T-helper 1 cell (primary cell): Measurements from ENCODE around the gene GRIP1.

Experiments
- DNase-seq, 5 donors: peaks; one replicate each; pipeline ENCODE4 v3.0.0-alpha.2; 2012 to 2020

The GRIP1 gene

DNA sequence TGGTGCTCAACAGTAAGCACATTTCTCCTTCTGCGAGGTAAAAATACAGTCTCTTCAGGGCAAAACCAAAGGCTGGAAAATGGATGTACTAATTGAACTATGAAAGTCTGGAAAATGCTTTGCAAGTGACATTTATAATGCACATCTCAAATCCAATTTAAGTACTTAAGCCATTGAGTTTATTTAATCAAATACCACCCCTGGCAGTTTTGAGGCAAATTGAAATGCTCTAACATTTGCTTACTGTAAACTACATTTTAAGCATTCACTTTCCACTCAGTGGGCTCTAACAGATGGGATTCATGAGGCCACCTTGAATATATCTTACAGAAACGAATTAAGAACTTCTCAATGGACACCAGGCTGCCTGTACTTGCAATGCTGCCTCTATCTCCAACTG is 306.9 kb downstream of the GRIP1 start:
- no peak for DNase-seq

DNA sequence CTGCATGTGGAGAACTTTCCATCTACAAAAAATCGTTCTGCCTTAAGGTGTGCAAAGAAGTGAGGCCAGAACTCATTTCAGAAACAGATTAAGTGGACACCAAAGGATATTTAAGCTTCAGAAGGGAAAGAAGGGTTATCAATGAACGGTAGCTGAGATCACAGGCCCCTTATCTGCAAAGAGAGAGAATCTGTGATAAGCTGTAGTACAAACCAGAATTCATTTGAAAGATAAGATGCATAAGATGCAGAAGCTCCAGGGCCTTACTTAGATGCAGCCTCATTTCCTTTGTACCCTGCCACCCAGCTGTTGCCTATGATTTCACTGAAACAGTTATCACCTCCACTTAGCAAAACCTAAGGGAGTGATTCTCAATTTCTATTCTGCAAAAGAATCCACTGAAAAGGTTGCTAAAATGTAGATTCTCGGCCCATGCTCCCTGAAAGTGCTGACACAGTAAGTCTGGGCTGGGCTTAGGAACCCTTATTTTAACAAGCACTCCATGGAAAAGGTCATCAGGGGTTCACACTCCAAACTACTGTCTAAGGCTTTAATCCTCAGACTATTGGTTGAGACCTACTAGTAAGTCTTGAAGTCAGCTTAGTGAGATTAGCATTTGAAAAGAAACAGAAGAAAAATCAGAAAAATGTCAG is 311.7 kb downstream of the GRIP1 start:
- no peak for DNase-seq

DNA sequence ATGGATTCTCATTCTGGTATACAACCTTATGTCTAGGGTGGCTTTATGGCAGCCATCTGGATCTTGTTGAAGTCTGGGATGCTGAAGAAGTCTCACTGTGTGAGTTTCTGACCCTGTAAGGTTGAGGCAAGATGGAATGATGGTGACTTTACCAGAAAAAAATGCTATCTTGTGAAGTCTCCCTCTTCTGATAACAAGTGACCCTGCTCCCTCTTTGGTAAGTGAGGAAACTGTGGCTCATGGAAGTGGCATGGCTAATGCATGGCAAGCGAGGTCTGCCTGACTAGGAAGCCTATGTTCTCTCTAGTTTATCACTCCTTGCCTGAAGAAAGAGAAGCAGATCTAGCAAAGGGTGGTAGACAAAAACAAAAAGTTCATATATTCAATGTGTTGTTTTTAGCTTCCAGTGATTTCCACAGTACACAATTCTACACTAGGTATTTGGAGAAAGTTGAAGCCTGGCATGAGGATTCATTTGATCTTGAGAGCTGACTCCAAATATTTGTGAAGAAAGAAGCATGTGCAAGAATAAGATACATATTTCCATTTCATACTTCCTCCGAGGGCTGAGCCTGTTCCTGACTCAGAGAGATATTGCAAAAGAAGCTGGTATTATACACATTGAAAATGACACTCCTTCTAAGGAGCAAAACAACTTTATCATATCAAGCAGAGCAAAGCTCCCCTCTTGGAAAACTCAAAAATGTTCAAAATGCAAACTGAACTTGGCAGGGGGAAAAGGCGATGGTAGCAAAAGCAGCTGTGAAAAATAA is 313.0 kb downstream of the GRIP1 start:
- DNase-seq: no peak

DNA sequence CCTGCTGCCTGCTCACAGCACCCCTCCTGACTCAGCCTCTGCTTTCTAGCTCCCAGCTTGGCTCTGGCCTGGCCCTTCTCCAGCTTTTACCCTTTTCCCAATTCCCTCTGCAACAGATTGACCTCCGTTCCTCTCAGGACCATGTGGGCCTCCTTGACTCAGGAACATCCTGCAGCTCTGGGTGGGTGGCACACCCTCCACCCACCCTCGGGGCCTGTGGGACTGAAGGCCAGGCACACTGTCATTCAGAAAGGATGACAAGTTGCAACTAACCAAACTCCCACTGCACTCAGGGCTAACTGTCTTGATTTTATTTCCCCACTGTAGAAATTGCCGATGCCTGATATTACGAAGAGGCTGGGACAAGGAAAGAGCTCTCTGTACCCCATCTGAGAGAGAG is 317.2 kb downstream of the GRIP1 start:
- no peak for DNase-seq

DNA sequence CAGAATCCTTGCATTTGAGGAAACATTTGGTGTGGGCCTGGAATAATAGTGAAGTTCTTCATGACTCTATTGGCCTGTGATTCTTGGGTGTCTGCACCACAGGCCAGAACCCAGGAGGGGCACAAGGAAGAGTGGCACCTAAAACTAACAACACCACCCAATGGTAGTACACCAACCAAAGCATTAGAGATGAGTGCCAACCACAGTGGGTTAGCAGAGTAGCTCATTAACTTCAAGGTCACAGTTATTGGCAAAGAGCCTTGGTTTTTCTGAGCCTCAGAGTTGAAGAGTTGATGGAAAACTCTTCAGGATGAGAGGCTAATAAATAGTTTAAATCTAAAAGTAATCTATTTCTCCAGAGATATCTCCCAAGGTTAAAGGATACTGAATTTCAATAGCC is 319.6 kb downstream of the GRIP1 start:
- DNase-seq: no peak

DNA sequence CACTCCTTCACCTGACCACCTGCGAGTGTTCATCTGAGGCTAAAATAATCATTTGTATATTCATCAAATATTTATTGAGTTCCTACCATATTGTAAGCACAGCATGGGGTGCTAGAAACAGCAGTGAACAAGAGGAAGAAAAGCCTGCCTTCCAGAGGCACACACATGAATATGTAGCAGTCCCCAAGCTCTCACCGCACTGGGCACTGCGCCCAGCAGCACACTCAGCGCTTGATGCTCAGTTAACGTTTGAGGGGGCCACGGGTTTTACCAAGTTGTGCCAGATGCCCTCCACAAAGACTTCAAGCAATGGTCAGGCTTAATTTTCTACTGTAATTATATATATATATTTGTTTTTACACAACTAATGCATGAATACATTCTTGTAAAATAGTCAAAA is 324.6 kb downstream of the GRIP1 start:
- no peak for DNase-seq

DNA sequence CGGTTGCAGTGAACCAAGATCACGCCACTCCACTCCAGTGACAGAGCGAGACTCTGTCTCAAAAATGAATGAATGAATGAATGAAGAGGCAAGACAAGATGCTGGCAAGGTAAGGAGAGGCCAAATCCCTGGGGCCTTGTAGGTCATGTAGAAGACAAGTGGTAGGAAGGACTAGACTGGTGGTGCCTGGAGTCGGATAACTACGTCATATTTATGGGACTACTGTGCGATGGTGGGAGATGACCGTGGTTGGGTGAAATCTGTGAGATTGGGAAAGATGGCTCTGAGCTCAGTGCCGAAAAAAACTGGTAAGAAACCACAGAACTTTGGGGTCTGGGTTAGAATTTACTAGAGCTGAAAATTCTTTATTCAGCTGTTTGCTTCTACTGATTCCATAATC is 326.0 kb downstream of the GRIP1 start:
- no peak for DNase-seq

DNA sequence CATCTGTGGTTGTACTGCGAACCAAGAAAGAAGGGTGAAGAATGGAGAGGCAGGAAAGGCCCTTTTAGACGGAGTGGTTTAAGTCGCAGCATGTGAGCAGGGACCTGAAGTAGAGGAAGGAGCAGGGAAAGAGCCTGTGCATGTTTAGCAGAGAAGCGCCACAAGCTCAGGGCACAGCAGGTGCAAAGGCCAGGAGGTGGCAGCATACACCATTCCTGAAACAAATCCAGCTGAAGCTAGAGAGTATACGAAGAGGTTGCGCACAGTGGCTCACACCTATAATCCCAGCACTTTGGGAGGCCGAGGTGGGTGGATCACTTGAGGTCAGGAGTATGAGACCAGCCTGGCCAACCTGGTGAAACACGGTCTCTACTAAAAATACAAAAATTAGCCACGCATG is 326.7 kb downstream of the GRIP1 start:
- no peak for DNase-seq

DNA sequence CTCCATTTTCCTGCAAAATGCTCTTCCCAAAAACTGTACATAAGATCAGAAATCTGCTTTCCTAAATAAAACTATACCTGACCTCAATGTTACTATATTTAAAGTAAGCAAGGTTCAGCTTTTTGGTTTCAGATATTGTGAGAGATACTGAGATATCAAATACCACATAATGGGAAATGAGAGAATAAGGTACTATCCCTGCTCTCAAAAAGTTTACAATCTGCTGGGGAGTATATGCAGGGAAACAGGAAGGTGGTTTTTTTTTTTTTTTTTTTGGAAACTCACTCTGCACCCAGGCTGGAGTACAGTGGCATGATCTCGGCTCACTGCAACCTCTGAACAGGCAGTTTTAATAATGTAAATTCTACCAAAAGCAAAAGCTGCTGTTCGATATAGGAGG is 327.6 kb downstream of the GRIP1 start:
- DNase-seq: no peak

DNA sequence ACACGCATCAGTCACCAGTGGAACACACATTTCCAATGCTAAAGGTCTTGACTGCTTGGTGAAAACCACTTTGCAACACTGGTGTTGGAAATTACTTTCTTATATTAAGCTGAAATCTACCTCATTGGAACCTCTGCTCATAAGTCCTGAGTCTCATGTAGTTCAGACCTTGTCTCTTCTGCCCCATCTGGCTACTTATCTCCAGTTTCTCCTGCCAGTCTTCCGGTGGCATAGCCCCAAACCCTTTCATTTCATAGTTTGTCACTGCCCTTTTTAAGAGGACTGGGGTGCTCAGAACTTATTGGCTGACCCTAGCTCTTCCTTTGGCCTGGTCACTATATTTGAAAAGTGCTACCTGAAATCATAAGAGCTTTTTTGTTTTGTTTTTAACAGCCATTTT is 332.9 kb downstream of the GRIP1 start:
- no peak for DNase-seq

DNA sequence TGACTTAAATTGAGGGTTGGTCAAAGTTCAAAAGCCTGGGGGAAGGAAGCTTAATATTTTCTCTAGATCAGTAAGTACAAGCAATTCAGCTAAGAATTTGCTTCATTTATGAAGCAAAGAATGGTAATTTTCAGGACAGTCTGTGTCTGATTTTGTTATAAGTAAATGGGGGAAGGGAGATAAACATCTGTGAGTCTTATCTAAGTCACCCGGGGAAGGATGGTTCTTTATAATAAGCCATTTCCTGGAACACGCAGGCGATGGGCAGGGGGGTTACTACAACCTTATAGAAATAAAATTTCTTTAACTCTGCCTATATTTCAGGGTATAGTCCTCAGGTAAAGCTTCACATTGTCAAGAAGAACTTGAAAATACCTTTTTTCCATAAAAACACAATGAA is 333.7 kb downstream of the GRIP1 start:
- DNase-seq: no peak

DNA sequence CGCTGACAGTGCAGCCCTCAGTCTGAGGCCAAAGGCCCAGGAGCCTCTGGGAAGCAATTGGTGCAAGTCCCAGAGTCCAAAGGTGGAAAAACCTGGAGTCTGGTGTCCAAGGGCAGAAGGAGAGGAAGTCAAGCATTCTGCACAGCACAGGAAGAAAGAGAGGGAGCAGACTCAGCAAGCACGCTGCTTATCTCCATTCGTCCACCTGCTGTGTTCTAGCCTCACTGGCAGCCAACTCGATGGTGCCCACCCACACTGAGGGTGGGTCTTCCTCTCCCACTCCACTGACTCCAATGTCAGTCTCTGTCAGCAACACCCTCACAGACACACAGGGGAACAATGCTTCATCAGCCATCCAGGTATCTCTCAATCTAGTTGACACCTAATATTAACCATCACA is 337.8 kb downstream of the GRIP1 start:
- DNase-seq: no peak

DNA sequence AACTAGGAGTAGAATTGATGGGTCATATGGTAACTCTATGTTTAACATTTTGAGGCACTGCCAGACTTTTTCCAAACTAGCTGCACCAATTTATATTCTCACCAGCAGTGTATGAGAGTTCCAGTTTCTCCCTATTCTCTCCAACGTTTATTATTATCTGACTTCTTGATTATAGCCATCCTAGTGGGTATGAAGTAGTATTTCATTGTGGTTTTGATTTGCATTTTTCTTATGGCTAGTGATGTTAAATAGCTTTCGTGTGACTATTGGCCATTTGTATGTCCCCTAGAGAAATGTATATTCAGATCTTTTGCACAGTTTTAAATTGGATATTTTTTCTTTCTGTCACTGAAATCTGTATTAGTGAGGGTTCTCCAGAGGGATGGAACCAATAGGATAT is 338.7 kb downstream of the GRIP1 start:
- no peak for DNase-seq

DNA sequence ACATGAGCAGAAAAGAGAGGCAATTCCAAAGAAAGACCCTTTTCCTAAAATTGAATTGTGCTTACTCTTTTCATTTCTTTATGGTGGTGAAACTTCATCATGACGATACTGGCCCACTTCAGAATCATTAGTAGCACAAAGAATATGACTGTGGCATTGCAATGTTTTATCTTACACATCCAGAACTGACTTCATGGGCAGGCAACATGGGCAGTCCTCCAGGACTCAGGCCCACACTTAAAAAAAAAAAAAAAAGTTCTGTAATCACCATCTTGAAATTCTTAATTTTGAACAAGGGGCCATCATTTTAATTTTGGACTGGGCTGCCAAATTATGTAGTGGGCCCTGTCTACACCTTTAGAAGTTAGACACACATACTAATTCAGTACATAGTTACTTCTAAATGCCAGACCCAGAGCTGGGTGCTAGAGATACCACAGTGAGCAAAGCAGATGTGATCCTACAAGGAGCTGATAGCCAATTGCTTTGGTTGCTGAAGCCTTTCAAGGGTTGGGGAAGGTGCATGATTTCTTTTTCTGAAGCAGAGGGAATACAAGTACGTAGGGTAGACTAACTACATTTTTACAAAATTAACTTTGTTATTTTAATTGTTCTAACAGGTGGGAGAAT is 341.4 kb downstream of the GRIP1 start:
- DNase-seq: no peak

DNA sequence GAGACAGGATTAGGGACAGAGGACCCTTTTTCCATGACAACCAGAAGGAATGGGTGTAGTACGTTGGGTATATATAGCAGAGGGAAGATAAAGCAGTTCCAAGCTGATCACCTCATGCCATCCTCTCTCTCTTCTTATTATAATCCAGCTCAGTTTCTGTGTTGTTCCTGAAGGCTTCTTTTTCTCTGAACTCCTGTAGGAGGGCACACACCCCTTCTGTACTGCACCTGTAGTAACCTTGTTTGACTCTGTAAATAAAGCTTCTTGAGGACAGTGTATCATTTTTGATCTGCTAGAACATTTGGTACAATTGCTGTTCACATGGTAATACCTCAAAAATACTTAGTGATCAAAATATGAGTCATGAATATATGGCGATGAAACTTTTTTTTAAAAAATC is 343.1 kb downstream of the GRIP1 start:
- DNase-seq: no peak

DNA sequence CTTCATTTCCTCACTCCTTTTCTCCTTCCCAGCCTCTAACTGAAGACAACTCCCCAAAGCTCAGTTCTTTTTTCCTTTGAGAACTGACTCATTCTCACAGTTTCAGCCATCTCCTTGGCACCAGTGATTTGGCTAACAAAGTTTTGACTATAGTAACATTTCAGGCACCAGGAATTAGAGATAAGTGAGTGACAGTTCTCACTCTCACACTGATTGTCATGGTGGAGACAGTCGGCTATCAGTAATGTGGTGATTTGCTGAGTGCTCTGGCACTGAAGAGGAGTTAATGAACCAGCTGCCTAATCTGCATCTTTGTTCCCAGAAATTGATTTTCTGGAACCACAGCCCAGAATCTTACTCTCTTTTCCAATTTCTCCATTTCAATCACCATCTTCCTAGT is 347.1 kb downstream of the GRIP1 start:
- no peak for DNase-seq

DNA sequence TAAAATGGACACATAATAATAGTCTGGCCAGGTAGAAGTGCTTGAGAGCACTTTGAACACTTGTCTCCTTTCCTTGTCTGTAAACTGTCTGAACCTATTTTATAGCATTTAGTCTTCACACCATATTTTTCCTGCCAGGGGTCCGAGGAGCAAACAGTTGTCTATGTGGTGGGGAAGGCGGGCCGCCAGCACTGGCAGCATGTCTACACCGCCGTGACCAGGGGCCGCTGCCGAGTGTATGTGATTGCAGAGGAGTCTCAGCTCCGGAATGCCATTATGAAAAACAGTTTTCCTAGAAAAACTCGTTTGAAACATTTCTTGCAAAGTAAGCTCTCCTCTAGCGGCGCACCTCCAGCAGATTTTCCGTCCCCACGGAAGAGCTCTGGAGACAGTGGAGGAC is 347.9 kb downstream of the GRIP1 start:
- no peak for DNase-seq

DNA sequence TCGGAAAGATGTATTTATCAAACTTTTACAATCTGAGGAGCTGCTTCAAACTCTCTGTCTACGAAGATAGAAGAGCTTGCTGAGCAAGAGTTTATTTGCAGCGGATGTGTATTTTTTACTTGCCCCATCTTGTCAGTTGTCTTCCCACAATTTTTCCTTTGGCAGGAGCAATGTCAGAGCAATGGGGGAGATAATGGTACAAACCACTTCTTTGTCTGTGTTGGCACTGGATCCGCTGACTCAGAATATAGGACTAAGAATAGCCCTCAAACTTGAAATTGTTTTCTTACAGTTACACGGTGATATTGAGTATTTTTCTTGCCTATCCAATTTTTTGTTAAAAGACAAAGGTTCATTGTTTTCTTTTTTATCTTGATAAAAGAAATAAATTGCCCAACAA is 348.9 kb downstream of the GRIP1 start:
- DNase-seq: no peak

DNA sequence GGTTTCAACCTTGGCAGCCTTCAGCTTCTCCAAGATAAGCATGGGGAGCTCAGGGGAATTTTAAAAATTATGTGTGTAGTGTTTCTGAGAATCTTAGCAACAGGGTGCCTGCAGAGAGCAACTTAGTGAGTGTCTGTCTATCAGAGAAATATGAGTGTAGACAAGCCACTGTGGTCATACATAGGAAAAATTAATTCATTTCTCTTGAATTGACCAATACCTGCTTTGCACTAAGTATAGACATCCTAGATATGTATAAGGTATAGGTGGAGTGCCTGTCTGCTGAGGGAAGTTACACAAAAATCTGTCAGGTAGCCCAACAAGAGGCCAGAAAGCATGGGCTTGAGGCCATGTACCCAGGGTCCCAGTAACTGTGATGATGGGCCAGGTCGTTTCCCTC is 355.9 kb downstream of the GRIP1 start:
- no peak for DNase-seq

DNA sequence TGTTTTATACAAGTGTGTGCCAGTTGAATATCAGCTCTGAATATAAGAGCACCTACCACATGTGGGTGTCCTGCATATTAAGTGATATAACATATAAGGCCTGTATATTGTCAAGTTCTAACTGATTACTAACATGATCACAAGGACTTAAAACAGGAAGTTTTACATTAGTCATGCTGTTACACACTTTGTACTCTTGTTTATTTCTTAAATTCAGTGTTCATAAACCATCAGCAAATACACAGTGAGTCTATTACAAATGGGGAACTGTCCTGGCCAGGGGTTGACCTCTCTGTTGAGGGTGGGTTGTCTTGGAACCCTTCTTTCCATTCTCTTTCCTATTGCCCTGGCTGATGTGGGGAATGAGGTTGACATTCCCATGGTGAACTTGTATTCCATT is 357.4 kb downstream of the GRIP1 start:
- DNase-seq: no peak

DNA sequence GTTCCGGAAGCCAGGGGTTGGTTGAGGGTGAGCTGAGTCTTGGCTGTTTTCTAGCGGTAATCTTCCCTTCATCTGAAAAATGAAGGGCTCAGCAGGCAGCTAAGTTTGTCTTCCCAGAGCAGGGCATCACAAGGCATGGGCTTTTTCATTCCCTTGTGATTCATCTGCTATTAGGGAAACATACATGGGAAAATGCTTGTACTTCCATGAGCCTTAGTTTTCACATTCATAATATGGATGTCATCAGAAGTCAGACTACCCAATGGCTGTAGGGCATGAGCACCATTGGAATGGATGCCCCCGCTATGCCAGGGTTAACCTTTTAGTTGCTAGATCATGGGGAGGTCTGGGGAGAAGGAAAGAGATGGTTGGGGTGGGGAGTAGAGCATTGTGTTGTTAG is 357.9 kb downstream of the GRIP1 start:
- no peak for DNase-seq

DNA sequence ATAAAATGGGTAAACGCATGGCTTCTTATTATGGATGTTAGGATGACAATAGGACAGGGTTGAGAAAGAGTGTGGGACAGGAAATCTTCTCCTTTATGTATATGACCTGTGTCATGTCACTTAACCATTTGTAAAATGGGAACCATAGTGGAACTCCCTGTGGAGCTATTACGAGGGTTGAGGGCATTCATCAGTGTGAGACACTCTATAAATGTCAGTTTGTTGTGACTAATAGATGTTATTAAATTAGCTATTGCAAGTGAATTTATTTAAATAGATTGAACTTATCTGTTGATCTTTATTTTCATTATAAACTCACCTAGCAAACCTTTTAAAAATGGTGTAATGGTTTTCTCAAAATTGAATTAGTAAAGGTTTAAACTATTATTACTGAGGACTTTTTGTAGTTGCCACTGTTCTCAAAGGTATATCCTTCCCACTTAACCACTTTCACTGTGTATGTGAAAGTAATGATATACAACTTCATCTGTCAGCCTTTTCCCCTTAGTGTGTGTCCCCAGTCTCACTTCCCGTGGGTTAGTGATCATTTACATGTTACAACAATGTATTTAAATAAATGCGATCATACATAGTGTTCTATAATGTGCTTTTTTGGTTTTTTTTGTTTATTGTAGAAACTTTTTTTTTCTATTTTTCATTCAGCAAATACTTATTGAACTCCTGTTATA is 359.5 kb downstream of the GRIP1 start:
- DNase-seq: no peak

DNA sequence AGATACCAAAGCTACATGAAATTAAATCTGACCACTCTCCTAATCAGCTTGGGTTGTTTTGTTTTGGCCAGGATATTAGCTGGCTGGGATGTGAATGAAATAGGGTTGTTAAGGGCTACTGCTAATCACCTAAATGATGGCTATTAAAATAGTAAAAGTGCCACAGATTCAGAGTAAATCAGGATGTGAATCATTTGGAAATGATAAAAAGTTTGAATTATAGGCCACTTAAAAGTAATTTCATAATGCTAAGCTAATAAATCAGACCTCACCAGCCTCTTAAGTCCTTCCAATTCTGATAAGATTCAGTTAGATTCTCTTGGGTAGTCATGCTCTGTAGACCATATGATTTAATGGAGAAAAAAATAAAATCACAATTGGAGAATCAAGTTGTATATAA is 364.6 kb downstream of the GRIP1 start:
- DNase-seq: no peak

DNA sequence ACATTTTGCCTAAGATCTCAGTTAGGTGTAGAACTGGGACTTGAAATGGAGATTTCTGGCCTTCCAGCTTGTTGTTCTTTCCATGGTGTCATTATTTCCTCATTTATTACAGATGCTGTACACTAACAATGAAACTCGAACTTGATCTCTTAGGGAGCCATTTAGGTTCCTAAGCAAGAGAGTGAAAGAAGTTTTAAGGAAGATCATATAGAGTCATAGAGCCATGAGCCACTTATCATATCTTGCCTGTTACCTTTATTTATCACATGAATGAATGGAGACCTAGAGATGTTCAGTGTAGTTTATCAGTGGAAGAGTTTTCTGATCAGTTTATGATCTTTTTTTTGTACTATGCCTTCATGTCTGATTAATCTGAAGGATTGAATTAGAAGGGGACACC is 366.7 kb downstream of the GRIP1 start:
- DNase-seq: no peak
